T-helper 17 cell (primary cell): Measurements from ENCODE around the gene CSNK2A1. TPM values are rescaled to one million over a fixed set of nuclear protein-coding genes. Genes with fewer than 3 reads are reported as not detected.
"Not testable (repeated sequence)": the region's sequence is repeated elsewhere in the genome, so short reads cannot be mapped to it uniquely, and the experiment has no call there.

Experiments
- ATAC-seq: fragments of 150-1000 bp; cut with Tn5 transposase; 2 replicates; pipeline ENCODE4 v1.10.0; 2021; ENCODE audit warnings: mild to moderate bottlenecking, moderate library complexity
- DNase-seq, 3 donors: peaks; one replicate each; pipeline versions ENCODE4 v3.0.0 to v3.0.0-alpha.2; 2020 to 2021
- H3K9me3 ChIP-seq: one replicate; pipeline ENCODE4 v1.7.0; 2013; ENCODE audit warnings: low read length, mild to moderate bottlenecking; ENCODE audit not compliant: control insufficient read depth, poor library complexity, severe bottlenecking
- H3K27ac Mint-ChIP-seq: one replicate; pipeline ENCODE4 v1.8.0; 2022; ENCODE audit warnings: mild to moderate bottlenecking, moderate library complexity, mixed read lengths
- H3K27me3 Mint-ChIP-seq: one replicate; pipeline ENCODE4 v1.8.0; 2022; ENCODE audit warnings: mixed read lengths
- H3K36me3 Mint-ChIP-seq: one replicate; pipeline ENCODE4 v1.8.0; 2022; ENCODE audit warnings: low read depth, mixed read lengths
- H3K4me1 Mint-ChIP-seq: one replicate; pipeline ENCODE4 v1.8.0; 2022; ENCODE audit warnings: mild to moderate bottlenecking, mixed read lengths
- H3K4me3 Mint-ChIP-seq: one replicate; pipeline ENCODE4 v1.8.0; 2022; ENCODE audit warnings: mild to moderate bottlenecking, moderate library complexity, mixed read lengths
- total RNA-seq, 4 donors: library from RNA in 2 of 4; stranded (reverse) in 2 of 4; gene quantifications; one replicate each; pipeline ENCODE4 v1.2.3 and lab custom pipeline; 2022 to 2026

The CSNK2A1 gene
- total RNA-seq, 2 donors from 2014 or later: 63.8 to 69.0 TPM

DNA sequence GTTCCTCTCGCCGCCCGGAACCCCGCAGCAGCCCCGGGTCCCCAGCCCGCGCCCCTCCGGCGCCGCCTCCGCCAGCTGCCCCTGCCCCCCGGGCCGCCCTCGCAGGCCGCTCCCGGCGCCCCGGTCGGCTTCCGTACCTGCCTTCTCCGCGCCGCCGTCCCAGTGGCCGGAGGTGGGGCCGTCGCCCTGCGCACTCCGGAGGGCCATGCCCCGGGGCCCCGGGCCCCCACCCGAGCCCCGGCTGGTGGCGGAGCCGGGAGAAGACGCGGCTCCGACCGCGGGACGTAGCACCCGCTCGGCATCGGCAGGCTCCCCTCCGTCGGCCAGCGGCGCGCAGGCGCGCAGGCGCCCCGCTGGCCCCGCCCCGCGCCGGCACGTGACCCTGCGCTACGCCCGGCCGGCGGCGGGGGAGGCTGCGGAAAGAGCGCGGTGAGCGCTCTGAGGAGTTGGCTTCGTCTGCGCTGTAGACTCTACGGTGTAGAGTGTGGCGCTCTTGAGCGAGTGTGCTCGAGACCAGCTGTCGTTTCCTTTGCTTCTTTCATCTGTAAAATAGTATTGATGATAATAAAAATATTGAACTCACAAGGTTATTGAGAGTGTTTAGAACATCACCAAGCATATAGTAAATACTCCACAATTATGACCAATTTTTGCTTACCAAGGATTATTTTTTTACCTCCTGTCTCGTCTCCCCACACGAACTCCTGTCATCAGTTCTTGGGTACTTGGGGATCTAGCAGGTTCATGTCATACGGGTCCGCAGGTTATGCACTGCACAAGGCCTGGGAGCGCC, 81.2 kb downstream of the CSNK2A1 start, which contains the start of gene TBC1D20:
Gene TBC1D20 (minus strand): TSS at position 335 of the 793 bp plus-strand sequence. CDS start 128 bp downstream, at position 207.
- H3K27ac Mint-ChIP-seq: peak within 1 kb of the TSS; percentile 79
- H3K36me3 Mint-ChIP-seq: no peaks in the 10 kb centered on the region
- peak within 1 kb of the TSS; percentile 95 for H3K4me3 Mint-ChIP-seq

DNA sequence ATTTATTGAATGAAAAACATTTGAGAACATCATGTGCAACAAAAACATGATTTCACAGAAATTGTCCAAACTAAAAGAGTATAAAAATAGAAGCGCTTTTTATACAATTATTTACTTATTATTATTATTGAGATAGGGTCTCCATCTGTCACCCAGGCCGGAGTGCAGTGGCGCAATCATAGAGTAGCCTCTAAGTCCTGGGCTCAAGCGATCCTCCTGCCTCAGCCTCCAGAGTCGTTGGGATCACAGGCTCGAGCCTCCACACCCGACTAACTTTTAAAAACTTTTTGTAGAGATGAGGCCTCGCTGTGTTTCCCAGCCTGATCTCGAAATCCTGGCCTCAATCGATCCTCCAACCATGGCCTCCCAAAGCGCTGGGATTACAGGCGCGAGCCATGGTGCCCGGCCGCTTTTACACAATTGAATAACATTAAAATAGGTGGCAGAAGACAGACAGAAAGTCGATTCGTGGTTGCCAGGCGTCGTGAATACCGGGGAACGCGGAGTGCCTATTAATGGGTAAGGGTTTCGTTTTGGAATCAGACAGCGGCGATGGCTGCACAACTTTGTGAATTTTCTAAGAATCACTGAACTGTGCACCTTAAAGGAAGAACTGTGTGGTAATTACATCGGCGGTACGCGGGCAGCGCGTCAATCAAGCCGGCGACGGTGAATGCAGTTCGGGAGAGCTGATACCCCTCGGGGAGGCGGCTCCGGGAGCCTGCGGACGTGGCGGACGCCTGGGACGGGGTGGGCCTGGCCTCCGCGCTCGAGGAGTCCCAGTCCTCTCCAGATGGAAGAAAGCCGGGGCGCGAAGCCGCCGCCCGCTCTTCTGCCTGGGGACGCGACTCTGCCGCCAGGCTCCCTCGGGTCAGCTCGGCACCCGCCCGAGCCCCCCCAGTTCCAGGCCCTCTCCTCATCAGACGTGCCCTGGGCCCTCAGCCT, 82.1 kb downstream of the CSNK2A1 start:
- no peaks in the 10 kb centered on the region for H3K27me3 Mint-ChIP-seq
- H3K27ac Mint-ChIP-seq: peak overlapping the region; percentile 79
- ATAC-seq: peak; percentile 44
- H3K36me3 Mint-ChIP-seq: no peaks in the 10 kb centered on the region
- H3K4me1 Mint-ChIP-seq: peaks cover 28% of the 10 kb centered on the region
- DNase-seq: peak in 2 of 3 donors; percentile 30 to 40
- H3K4me3 Mint-ChIP-seq: peak overlapping the region; percentile 95
- no peaks in the 10 kb centered on the region for H3K9me3 ChIP-seq

More for the DNA sequence above, 81.2 kb downstream of the CSNK2A1 start, which contains the start of gene TBC1D20:
- H3K9me3 ChIP-seq: no peaks in the 10 kb centered on the region
- Mint-ChIP-seq H3K27me3 (no peaks in the 10 kb centered on the region), H3K4me1 (peaks cover 26% of the 10 kb centered on the region)
- ATAC-seq (peak; percentile 97), DNase-seq (peak; percentile 78 to 88 (median 85))

DNA sequence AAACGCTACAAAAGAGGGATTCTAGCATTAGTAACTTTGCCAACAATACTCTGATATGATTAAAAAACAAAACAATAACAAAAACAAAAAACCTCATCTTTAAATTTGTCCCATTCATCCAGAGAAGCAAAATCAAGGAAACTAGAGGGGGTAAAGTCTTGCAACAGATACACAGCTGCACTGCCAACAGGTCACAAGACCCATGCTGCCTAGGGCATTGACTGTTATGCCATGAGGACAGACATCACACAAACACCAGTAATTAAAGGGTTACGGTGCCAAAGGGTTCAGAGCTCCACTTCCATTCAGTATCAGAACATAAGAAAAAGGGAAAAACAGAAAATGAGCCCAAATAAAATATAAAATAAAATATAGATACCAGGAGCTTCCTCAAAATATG, 82.9 kb downstream of the CSNK2A1 start:
- no peak for ATAC-seq
- peak overlapping the region; percentile 53 for H3K4me3 Mint-ChIP-seq
- DNase-seq: no peak
- H3K27ac Mint-ChIP-seq: peak overlapping the region; percentile 32
- H3K4me1 Mint-ChIP-seq: peaks cover 28% of the 10 kb centered on the region
- peaks cover 2% of the 10 kb centered on the region for H3K36me3 Mint-ChIP-seq
- no peaks in the 10 kb centered on the region for H3K9me3 ChIP-seq
- H3K27me3 Mint-ChIP-seq: no peaks in the 10 kb centered on the region

DNA sequence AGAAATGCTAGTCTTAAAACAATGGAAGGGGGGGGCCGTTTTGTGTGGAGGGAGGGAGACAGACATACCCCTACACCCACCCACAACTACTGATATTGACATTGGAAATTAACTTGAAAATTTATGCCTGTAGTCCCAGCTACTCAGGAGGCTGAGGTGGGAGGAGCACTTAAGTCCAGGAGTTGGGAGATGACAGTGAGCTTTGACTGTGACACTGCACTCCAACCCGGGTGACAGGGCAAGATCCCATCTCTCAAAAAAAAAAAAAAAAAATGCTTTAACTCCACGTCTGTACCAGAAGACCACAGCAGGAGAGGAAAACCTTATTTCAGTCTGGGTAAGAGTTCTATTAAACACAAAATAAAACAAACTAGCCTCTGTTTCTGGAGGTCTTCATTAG, 83.4 kb downstream of the CSNK2A1 start:
- Mint-ChIP-seq H3K36me3 (peaks cover 2% of the 10 kb centered on the region), H3K27me3 (no peaks in the 10 kb centered on the region), H3K4me3 (peak overlapping the region; percentile 53), H3K4me1 (peaks cover 28% of the 10 kb centered on the region), H3K27ac (peak overlapping the region; percentile 32)
- no peaks in the 10 kb centered on the region for H3K9me3 ChIP-seq
- ATAC-seq: no peak
- no peak for DNase-seq

DNA sequence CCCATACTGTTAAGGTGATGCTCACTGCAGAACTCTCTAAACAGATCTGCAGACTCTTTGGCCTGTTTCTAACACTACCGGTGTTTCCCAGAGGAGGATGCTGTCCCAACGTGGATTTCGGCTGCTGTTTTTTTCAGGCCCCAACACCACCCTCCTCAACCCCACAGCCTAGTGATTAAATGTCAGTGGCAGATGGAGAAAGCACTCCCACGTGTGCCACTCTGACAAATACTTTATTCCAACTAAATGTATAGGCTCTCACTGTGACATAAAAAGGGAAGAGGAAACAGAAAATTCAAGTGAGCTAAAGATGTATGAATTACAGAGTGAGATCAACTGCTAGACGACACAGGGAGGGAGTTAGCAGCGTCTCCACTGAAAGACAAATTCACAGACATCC, 84.8 kb downstream of the CSNK2A1 start:
- no peak for ATAC-seq
- peaks cover 2% of the 10 kb centered on the region for H3K36me3 Mint-ChIP-seq
- no peaks in the 10 kb centered on the region for H3K9me3 ChIP-seq
- DNase-seq: no peak
- H3K27me3 Mint-ChIP-seq: no peaks in the 10 kb centered on the region
- H3K27ac Mint-ChIP-seq: peak overlapping the region; percentile 9
- H3K4me3 Mint-ChIP-seq: peak overlapping the region; percentile 7
- H3K4me1 Mint-ChIP-seq: peaks cover 28% of the 10 kb centered on the region

DNA sequence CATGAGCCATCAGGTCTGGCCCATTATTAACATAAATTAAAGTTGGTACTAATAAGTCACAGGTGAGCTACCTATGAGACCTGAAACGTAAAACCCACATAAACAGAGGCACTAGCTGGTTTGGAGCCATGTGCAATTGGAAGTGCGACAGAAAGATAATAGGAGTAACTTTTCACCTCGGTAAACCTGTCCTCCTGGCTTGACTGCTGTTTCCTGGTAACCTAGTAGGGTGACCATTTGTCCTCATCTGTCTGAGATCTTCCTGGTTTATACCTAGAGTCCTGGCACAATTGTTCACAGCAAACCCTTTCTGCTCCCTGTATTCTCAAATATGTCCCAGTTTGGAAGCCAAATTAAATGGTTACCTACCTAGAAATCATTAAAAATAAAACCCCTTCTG, 88.6 kb downstream of the CSNK2A1 start:
- DNase-seq: no peak
- Mint-ChIP-seq H3K36me3 (peaks cover 2% of the 10 kb centered on the region), H3K4me1 (peaks cover 15% of the 10 kb centered on the region), H3K4me3 (no peak overlapping the region), H3K27me3 (no peaks in the 10 kb centered on the region), H3K27ac (no peak overlapping the region)
- H3K9me3 ChIP-seq: no peaks in the 10 kb centered on the region
- no peak for ATAC-seq

DNA sequence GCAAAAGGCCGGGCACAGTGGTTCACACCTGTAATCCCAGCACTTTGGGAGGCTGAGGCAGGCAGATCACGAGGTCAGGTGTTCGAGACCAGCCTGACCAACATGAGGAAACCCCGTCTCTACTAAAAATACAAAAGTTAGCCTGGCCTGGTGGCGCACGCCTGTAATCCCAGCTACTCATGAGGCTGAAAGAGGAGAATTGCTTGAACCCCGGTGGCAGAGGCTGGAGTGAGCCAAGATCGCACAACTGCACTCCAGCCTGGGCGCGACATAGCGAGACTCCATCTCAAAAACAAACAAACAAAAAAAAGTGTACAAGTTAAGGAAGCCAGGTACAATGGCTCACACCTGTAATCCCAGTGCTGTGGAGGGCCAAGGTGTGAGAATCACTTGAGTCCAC, 91.6 kb downstream of the CSNK2A1 start:
- not testable (repeated sequence) for H3K4me1 Mint-ChIP-seq, H3K36me3 Mint-ChIP-seq, H3K27me3 Mint-ChIP-seq, DNase-seq, H3K4me3 Mint-ChIP-seq, ATAC-seq, H3K9me3 ChIP-seq
- peak overlapping the region; percentile 43 for H3K27ac Mint-ChIP-seq

DNA sequence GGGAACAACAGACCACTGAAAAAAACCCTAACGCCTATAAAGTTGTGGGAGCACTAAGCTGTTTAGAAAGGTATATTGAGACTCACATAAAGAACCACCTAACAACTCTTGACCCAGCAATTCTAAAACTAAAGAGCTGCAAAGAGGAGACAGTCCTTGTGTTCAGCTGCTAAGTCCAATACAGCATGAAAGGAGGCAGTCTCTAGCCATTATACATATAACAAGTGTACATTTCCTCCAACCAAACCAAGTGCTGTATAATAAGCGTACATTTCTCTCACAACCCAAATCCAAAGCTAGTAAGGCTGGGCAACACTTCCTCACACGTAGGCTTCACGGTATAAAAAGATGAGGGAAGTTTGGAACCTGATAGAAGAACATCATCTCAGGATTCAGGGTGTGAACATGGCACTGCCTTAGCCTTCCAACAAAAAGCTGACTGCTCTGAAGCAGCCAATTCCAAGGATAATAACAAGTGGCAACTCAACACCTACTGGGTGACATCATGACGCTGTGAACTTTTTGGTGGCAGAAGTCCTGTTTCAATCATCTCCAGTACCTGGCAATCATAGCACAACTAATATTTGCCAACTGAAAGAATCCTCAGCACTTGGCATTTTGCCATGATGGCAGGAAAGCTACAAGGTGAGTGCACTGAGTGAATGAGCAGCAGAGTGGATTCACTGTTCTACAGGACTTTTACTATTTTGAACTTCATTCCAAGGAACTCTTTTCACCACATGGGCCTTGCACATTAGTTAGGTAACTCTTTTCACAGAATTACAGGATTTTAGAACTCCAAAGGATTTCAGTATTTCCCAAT, 97.9 kb downstream of the CSNK2A1 start:
- Mint-ChIP-seq H3K4me1 (peaks cover 11% of the 10 kb centered on the region), H3K36me3 (peaks cover 4% of the 10 kb centered on the region), H3K4me3 (no peak overlapping the region), H3K27ac (no peak overlapping the region), H3K27me3 (no peaks in the 10 kb centered on the region)
- no peak for DNase-seq
- H3K9me3 ChIP-seq: no peaks in the 10 kb centered on the region
- ATAC-seq: no peak

DNA sequence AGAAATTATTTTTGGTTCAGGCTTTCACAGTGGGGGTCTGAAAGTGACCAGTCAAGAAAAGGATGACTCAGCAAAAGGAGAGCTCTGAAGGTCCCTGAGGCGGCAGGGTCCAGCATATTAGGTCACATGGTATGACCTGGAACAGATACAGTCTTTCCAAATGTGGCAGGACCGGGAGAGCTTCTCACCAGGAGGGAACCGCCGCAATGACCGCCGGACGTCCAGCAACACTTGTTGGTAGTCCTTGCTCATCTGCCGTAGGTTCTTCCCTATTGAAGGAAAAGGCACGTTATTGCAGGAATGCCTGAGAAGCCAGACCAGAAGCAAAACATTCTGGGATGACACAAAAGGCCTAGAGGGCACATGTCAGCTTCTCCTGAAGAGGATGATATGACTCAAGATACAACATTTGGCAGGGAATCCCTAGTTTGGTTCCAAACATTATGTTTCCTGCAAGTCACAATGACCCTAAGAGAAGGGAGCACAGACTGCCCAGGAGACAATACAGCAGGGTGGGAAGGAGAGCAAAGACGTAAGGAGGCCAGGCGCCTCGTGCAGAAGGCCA, 98.6 kb downstream of the CSNK2A1 start:
- no peak for ATAC-seq
- H3K36me3 Mint-ChIP-seq: peaks cover 4% of the 10 kb centered on the region

DNA sequence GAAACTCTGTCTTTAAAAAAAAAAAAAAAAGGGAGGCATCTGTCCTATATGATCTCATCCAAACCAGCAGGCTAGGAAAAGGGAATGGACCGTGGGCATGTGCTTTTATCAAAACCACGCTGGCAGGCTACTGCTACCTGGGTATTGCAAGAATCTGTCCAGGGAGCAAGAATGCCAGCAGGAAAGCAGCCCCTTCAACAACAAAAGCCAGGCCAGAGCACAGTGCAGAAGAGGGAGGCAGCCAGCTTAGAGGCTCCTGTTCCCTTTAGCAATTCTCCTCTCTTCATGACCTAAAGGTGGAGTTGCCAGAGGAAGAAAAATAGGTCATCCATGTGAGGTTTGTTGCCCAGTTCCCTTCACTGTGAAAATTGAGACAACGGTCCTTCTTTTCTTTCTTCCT, 99.5 kb downstream of the CSNK2A1 start:
- Mint-ChIP-seq H3K36me3 (peaks cover 4% of the 10 kb centered on the region), H3K27ac (no peak overlapping the region), H3K4me1 (peaks cover 18% of the 10 kb centered on the region), H3K4me3 (no peak overlapping the region), H3K27me3 (no peaks in the 10 kb centered on the region)
- DNase-seq (no peak), ATAC-seq (no peak)
- no peaks in the 10 kb centered on the region for H3K9me3 ChIP-seq

More for the DNA sequence above, 98.6 kb downstream of the CSNK2A1 start:
- Mint-ChIP-seq H3K27ac (no peak overlapping the region), H3K4me3 (no peak overlapping the region), H3K4me1 (peaks cover 13% of the 10 kb centered on the region), H3K27me3 (no peaks in the 10 kb centered on the region)
- H3K9me3 ChIP-seq: no peaks in the 10 kb centered on the region
- DNase-seq: no peak

DNA sequence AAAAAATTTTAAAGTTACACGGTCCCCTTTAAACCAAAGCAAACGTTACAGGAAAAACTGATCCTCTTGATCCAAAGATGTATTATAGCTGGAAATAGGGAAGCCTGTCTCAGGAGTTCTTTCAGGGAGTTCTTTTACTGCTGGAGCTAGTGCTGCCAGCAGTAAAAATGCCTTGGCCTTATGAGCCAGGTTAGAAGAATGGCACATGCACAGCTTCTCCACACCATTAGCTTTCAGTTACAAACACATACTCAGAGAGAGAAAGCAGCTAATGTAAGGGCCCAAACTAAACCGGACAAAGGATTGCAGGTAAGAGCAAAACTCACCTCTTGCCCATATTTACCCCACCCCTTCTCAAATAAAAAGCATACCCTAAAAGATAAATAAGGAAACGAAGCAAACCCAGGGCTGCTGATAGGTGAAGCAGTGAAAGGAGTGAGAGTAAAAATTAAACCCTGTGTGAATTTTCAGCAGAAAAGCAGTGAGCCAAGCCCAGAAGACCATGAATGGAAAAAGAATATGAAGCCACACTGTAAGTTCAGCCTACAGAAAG, 100.3 kb downstream of the CSNK2A1 start:
- H3K4me3 Mint-ChIP-seq: peak overlapping the region; percentile 41
- no peak for ATAC-seq
- H3K36me3 Mint-ChIP-seq: peaks cover 4% of the 10 kb centered on the region
- H3K27me3 Mint-ChIP-seq: no peaks in the 10 kb centered on the region
- H3K9me3 ChIP-seq: no peaks in the 10 kb centered on the region
- H3K4me1 Mint-ChIP-seq: peaks cover 26% of the 10 kb centered on the region
- no peak overlapping the region for H3K27ac Mint-ChIP-seq
- no peak for DNase-seq

DNA sequence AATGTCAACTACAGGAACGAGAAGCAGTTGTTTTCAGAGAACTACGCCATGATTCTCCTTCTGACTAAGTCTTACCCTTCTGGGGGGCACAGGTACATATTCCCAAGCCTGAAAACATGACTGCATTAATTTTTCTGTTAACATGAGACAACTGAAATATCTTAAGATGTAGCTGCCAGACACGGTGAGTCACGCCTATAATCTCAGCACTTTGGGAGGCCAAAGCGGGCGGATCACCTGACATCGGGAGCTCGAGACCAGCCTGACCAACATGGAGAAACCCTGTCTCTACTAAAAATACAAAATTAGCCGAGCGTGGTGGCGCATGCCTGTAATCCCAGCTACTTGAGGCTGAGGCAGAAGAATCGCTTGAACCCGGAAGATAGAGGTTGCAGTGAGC, 103.0 kb downstream of the CSNK2A1 start:
- Mint-ChIP-seq H3K4me1 (peaks cover 36% of the 10 kb centered on the region), H3K27ac (no peak overlapping the region), H3K36me3 (peaks cover 4% of the 10 kb centered on the region), H3K27me3 (no peaks in the 10 kb centered on the region), H3K4me3 (no peak overlapping the region)
- DNase-seq: no peak
- no peak for ATAC-seq
- H3K9me3 ChIP-seq: no peaks in the 10 kb centered on the region
